ENCODE measurements around the gene IL1RAPL2. TPM values are rescaled to one million over a fixed set of nuclear protein-coding genes. Genes with fewer than 3 reads are reported as not detected.

Gene IL1RAPL2
- total RNA-seq, 1 donor from 2014 or later, result not detected

GRCh38 chrX:104795804-104796203 is 229.8 kb downstream of the IL1RAPL2 start:
- no peaks in the 10 kb centered on the region for H3K36me3 ChIP-seq

GRCh38 chrX:104803219-104803618 is 237.2 kb downstream of the IL1RAPL2 start:
- no peak overlapping the region for H3K4me3 ChIP-seq
- no peak for TF ChIP-seq CTCF (IDR thresholded peaks at IDR 0.05; ENCODE audit: borderline replicate concordance)
- H3K27ac ChIP-seq (replicated peaks), result no peak overlapping the region
- no peaks in the 10 kb centered on the region for H3K27me3 ChIP-seq (ENCODE audit: low read depth)
- DNase-seq, result no peak
- no peaks in the 10 kb centered on the region for H3K4me1 ChIP-seq
- intact Hi-C loops (cut with micrococcal nuclease), result no loop called here
- no peaks in the 10 kb centered on the region for H3K36me3 ChIP-seq
- H3K9me3 ChIP-seq (replicated peaks), result no peaks in the 10 kb centered on the region

More at GRCh38 chrX:104795804-104796203, 229.8 kb downstream of the IL1RAPL2 start:
- Histone ChIP-seq H3K9me3 (replicated peaks) (no peaks in the 10 kb centered on the region), H3K4me3 (no peak overlapping the region), H3K27ac (replicated peaks) (no peak overlapping the region), H3K27me3 (ENCODE audit: low read depth) (no peaks in the 10 kb centered on the region), H3K4me1 (no peaks in the 10 kb centered on the region)
- TF ChIP-seq CTCF (IDR thresholded peaks at IDR 0.05; ENCODE audit: borderline replicate concordance), result no peak
- intact Hi-C loops (cut with micrococcal nuclease), result no loop called here
- DNase-seq, result no peak

- no peaks in the 10 kb centered on the region for H3K9me3 ChIP-seq (replicated peaks)
- no peaks in the 10 kb centered on the region for H3K27me3 ChIP-seq (ENCODE audit: low read depth)
- no peaks in the 10 kb centered on the region for H3K36me3 ChIP-seq
- TF ChIP-seq CTCF (IDR thresholded peaks at IDR 0.05; ENCODE audit: borderline replicate concordance), result no peak
- DNase-seq, result no peak
- H3K4me1 ChIP-seq, result no peaks in the 10 kb centered on the region
- intact Hi-C loops (cut with micrococcal nuclease), result no loop called here
- no peak overlapping the region for H3K27ac ChIP-seq (replicated peaks)
- H3K4me3 ChIP-seq, result no peak overlapping the region
These were observed 240.3 kb downstream of the IL1RAPL2 start for GRCh38 chrX:104806346-104806745.

- DNase-seq, result no peak
- intact Hi-C loops (cut with micrococcal nuclease), result no loop called here
- Histone ChIP-seq H3K27ac (replicated peaks) (no peak overlapping the region), H3K9me3 (replicated peaks) (no peaks in the 10 kb centered on the region), H3K27me3 (ENCODE audit: low read depth) (no peaks in the 10 kb centered on the region), H3K4me3 (no peak overlapping the region), H3K4me1 (no peaks in the 10 kb centered on the region), H3K36me3 (no peaks in the 10 kb centered on the region)
- no peak for TF ChIP-seq CTCF (IDR thresholded peaks at IDR 0.05; ENCODE audit: borderline replicate concordance)
These were observed 267.4 kb downstream of the IL1RAPL2 start for GRCh38 chrX:104833401-104833800.

- Histone ChIP-seq H3K4me1 (no peaks in the 10 kb centered on the region), H3K36me3 (no peaks in the 10 kb centered on the region), H3K27me3 (ENCODE audit: low read depth) (no peaks in the 10 kb centered on the region), H3K9me3 (replicated peaks) (peaks cover 4% of the 10 kb centered on the region), H3K4me3 (no peak overlapping the region), H3K27ac (replicated peaks) (no peak overlapping the region)
- TF ChIP-seq CTCF (IDR thresholded peaks at IDR 0.05; ENCODE audit: borderline replicate concordance), result no peak
- intact Hi-C loops (cut with micrococcal nuclease), result no loop called here
- no peak for DNase-seq
These were observed 276.6 kb downstream of the IL1RAPL2 start for GRCh38 chrX:104842646-104843045.

GRCh38 chrX:104852241-104852640 is 286.2 kb downstream of the IL1RAPL2 start:
- Histone ChIP-seq H3K27me3 (ENCODE audit: low read depth) (no peaks in the 10 kb centered on the region), H3K4me3 (no peak overlapping the region), H3K27ac (replicated peaks) (no peak overlapping the region), H3K9me3 (replicated peaks) (no peaks in the 10 kb centered on the region), H3K36me3 (no peaks in the 10 kb centered on the region), H3K4me1 (no peaks in the 10 kb centered on the region)
- DNase-seq, result no peak
- TF ChIP-seq CTCF (IDR thresholded peaks at IDR 0.05; ENCODE audit: borderline replicate concordance), result no peak
- intact Hi-C loops (cut with micrococcal nuclease), result no loop called here

Measured in left ventricle myocardium inferior (tissue), 1 donor.